Upper lobe of left lung (tissue), 6 donors: ENCODE data around the gene LRRC8B. TPM values are rescaled to one million over a fixed set of nuclear protein-coding genes. Genes with fewer than 3 reads are reported as not detected.
"Not testable (repeated sequence)": the region's sequence is repeated elsewhere in the genome, so short reads cannot be mapped to it uniquely, and the experiment has no call there.

ENCODE experiments used
- ATAC-seq, 2 donors: fragments of 200-7000 bp; cut with Tn5 transposase; one replicate each; pipeline ENCODE4 v1.9.1; 2022; ENCODE audit warnings: mild to moderate bottlenecking in 2 of 2, moderate library complexity in 2 of 2; ENCODE audit not compliant: low FRiP score in 2 of 2
- DNase-seq, 2 donors: peaks; one replicate each; pipeline ENCODE4 v3.0.0-alpha.2; 2019 to 2020
- H3K27ac ChIP-seq, 4 donors: fragments of 200-600 bp; sonication (generic); one replicate each; pipeline ENCODE4 v1.5.1; 2016 to 2019
- H3K27me3 ChIP-seq, 4 donors: fragments of 200-600 bp; sonication (generic); one replicate each; pipeline ENCODE4 v1.5.1; 2017 to 2019
- H3K36me3 ChIP-seq, 4 donors: fragments of 200-600 bp; sonication (generic); one replicate each; pipeline ENCODE4 v1.5.1; 2016 to 2019
- H3K4me1 ChIP-seq, 4 donors: fragments of 200-600 bp; sonication (generic); one replicate each; pipeline ENCODE4 v1.5.1; 2018 to 2019
- H3K4me3 ChIP-seq, 4 donors: fragments of 200-600 bp; sonication (generic); one replicate each; pipeline ENCODE4 v1.5.1; 2017 to 2019; ENCODE audit warnings: mild to moderate bottlenecking in 2 of 4, moderate library complexity in 1 of 4
- H3K9me3 ChIP-seq, 4 donors: fragments of 200-600 bp; sonication (generic); one replicate each; pipeline ENCODE4 v1.5.1; 2018 to 2019
- CTCF ChIP-seq, 6 experiments: fragments of 450-650 bp in 4 of 6; fragments of 200-600 bp in 2 of 6; sonication (generic) in 2 of 6; IDR thresholded peaks; one replicate each; pipeline ENCODE4 v1.5.1; 2016 to 2019; ENCODE audit warnings: antibody characterized with exemption in 6 of 6
- EP300 ChIP-seq, 4 donors: sonication (generic); formaldehyde crosslinking; IDR thresholded peaks; one replicate each; pipeline ENCODE4 v1.5.1; 2017; ENCODE audit warnings: antibody characterized with exemption in 4 of 4, control low read depth in 2 of 4
- POLR2A ChIP-seq, 4 donors: fragments of 450-650 bp; IDR thresholded peaks; one replicate each; pipeline ENCODE4 v1.5.1; 2016 to 2017; ENCODE audit warnings: antibody characterized with exemption in 4 of 4, mild to moderate bottlenecking in 2 of 4
- POLR2AphosphoS5 ChIP-seq, 2 donors: sonication (generic); formaldehyde crosslinking; IDR thresholded peaks; one replicate each; pipeline ENCODE4 v1.5.1; 2017; ENCODE audit warnings: antibody characterized with exemption in 2 of 2
- WGBS, 2 donors: methylation state at CpG; one replicate each; pipeline ENCODE4 v1.1.5; 2017 to 2018; 5-methylcytosine and 5-hydroxymethylcytosine counted together
- total RNA-seq, 6 donors: library from RNA; depleted of rRNA in 4 of 6; stranded (reverse); fragments of >200 nt in 4 of 6; gene quantifications; one replicate each; pipeline versions ENCODE4 v1.1.0 to v1.2.1, GENCODE V29; 2016 to 2021
- donor health status: DM: no; HTN: no; CAD: no; lungs with moderate emphysema.
- donor health status: DM: no; HTN: yes; CAD: no; lungs with severe emphysema.

The LRRC8B gene
- total RNA-seq, 6 donors from 2014 or later = 7.1 to 20.2 (median 14.8) TPM

- no peaks in the 10 kb centered on the region for H3K36me3 ChIP-seq
- no peaks in the 10 kb centered on the region for H3K9me3 ChIP-seq
- H3K4me3 ChIP-seq = no peak overlapping the region
- no peaks in the 10 kb centered on the region for H3K27me3 ChIP-seq
- H3K4me1 ChIP-seq = peaks cover 0 to 15% (median 11%) of the 10 kb centered on the region in 4 donors
- DNase-seq = no peak
- ATAC-seq = no peak
- no peak overlapping the region for H3K27ac ChIP-seq
- WGBS, 2 donors = 95 to 98% methylated on average over 3 of the region's 3 CpGs
- no peak for TF ChIP-seq POLR2A (IDR thresholded peaks at IDR 0.05)
Measured at GRCh38 chr1:89539128-89539527, 14.5 kb downstream of the LRRC8B start.

GRCh38 chr1:89540406-89540970 is 15.9 kb downstream of the LRRC8B start:
- TF ChIP-seq POLR2A (IDR thresholded peaks at IDR 0.05) (no peak), EP300 (IDR thresholded peaks at IDR 0.05) (no peak), CTCF (IDR thresholded peaks at IDR 0.05) (no peak), POLR2AphosphoS5 (IDR thresholded peaks at IDR 0.05) (no peak)
- Histone ChIP-seq H3K9me3 (no peaks in the 10 kb centered on the region), H3K4me1 (peaks cover 3 to 27% (median 21%) of the 10 kb centered on the region in 4 donors), H3K4me3 (no peak overlapping the region), H3K27ac (no peak overlapping the region), H3K27me3 (no peaks in the 10 kb centered on the region), H3K36me3 (no peaks in the 10 kb centered on the region)
- ATAC-seq (no peak), DNase-seq (no peak)
- 59 to 60% methylated on average over 4 of the region's 4 CpGs for WGBS, 2 donors

- TF ChIP-seq POLR2A (IDR thresholded peaks at IDR 0.05) = no peak
- TF ChIP-seq EP300 (IDR thresholded peaks at IDR 0.05) = no peak
- TF ChIP-seq CTCF (IDR thresholded peaks at IDR 0.05) = no peak
- TF ChIP-seq POLR2AphosphoS5 (IDR thresholded peaks at IDR 0.05) = no peak
- no peak for DNase-seq
- Histone ChIP-seq H3K9me3 (no peaks in the 10 kb centered on the region), H3K27me3 (no peaks in the 10 kb centered on the region), H3K36me3 (no peaks in the 10 kb centered on the region), H3K4me3 (no peak overlapping the region), H3K4me1 (peaks cover 8 to 37% (median 32%) of the 10 kb centered on the region in 4 donors), H3K27ac (no peak overlapping the region)
- no peak for ATAC-seq
- 92 to 95% methylated on average over 1 of the region's 1 CpG for WGBS, 2 donors
Measured at GRCh38 chr1:89542345-89542744, 17.7 kb downstream of the LRRC8B start.

GRCh38 chr1:89543632-89544031 is 19.0 kb downstream of the LRRC8B start:
- 95 to 100% methylated on average over 1 of the region's 1 CpG for WGBS, 2 donors
- H3K27ac ChIP-seq, H3K9me3 ChIP-seq, ATAC-seq, DNase-seq, H3K4me3 ChIP-seq, H3K27me3 ChIP-seq, H3K36me3 ChIP-seq: not testable (repeated sequence)
- H3K4me1 ChIP-seq = peaks cover 15 to 45% (median 31%) of the 10 kb centered on the region in 4 donors

- Histone ChIP-seq H3K4me3 (no peak overlapping the region), H3K4me1 (peaks cover 15 to 43% (median 33%) of the 10 kb centered on the region in 4 donors), H3K9me3 (no peaks in the 10 kb centered on the region), H3K27me3 (no peaks in the 10 kb centered on the region), H3K36me3 (no peaks in the 10 kb centered on the region), H3K27ac (peak overlapping the region in 2 of 4 donors; percentile 18 to 22)
- ATAC-seq = no peak
- no peak for DNase-seq
- TF ChIP-seq CTCF (IDR thresholded peaks at IDR 0.05) = no peak
- TF ChIP-seq POLR2AphosphoS5 (IDR thresholded peaks at IDR 0.05) = peak in 1 of 2 donors; percentile 24
- 50 to 63% methylated on average over 6 of the region's 6 CpGs for WGBS, 2 donors
Measured at GRCh38 chr1:89545264-89546038, 20.8 kb downstream of the LRRC8B start.
